Gastroesophageal sphincter (tissue), 4 donors: ENCODE results near the gene CXCL6. TPM values are rescaled to one million over a fixed set of nuclear protein-coding genes. Genes with fewer than 3 reads are reported as not detected.
A peak's percentile ranks its signal among the peaks of the same experiment; 100 is the strongest.

Source experiments
- ATAC-seq: fragments of 150-250 bp; one replicate; pipeline ENCODE4 v1.9.1; 2016; ENCODE audit warnings: mild to moderate bottlenecking, moderate library complexity
- H3K27ac ChIP-seq, 4 donors: fragments of 200-600 bp; sonication (generic) in 3 of 4; 1 replicate in 3 of 4; 2 replicates in 1 of 4; pipeline ENCODE4 v1.5.1; 2016 to 2019
- H3K27me3 ChIP-seq: fragments of 200-600 bp; sonication (generic); one replicate; pipeline ENCODE4 v1.5.1; 2019
- H3K36me3 ChIP-seq, 2 donors: fragments of 200-600 bp; sonication (generic); one replicate each; pipeline ENCODE4 v1.5.1; 2019; ENCODE audit warnings: control low read depth in 1 of 2
- H3K4me1 ChIP-seq, 3 donors: fragments of 200-600 bp; sonication (generic); 1 replicate in 2 of 3; 2 replicates in 1 of 3; pipeline ENCODE4 v1.5.1; 2016 to 2019; ENCODE audit warnings: control low read depth in 2 of 3
- H3K4me3 ChIP-seq, 2 donors: fragments of 200-600 bp; sonication (generic); one replicate each; pipeline ENCODE4 v1.5.1; 2019; ENCODE audit warnings: mild to moderate bottlenecking in 1 of 2, moderate library complexity in 1 of 2
- H3K9me3 ChIP-seq, 3 donors: fragments of 200-600 bp; sonication (generic); one replicate each; pipeline ENCODE4 v1.5.1; 2017 to 2019; ENCODE audit warnings: control low read depth in 2 of 3
- EP300 ChIP-seq: sonication (generic); formaldehyde crosslinking; IDR thresholded peaks from one replicate; pipeline ENCODE4 v1.6.1; 2017; ENCODE audit warnings: antibody characterized with exemption, mild to moderate bottlenecking
- POLR2A ChIP-seq, 2 donors: fragments of 450-650 bp; IDR thresholded peaks; one replicate each; pipeline ENCODE4 v1.6.1; 2017; ENCODE audit warnings: antibody characterized with exemption in 2 of 2, mild to moderate bottlenecking in 2 of 2, moderate library complexity in 1 of 2
- POLR2AphosphoS5 ChIP-seq: sonication (generic); formaldehyde crosslinking; IDR thresholded peaks from one replicate; pipeline ENCODE4 v1.6.1; 2017; ENCODE audit warnings: antibody characterized with exemption
- WGBS, 2 donors: methylation state at CpG; one replicate each; pipeline ENCODE4 v1.1.5; 2018; ENCODE audit warnings: low coverage in 1 of 2; 5-methylcytosine and 5-hydroxymethylcytosine counted together
- total RNA-seq, 4 donors: library from RNA; depleted of rRNA; stranded (reverse); fragments of >200 nt; gene quantifications; one replicate each; pipeline ENCODE4 v1.1.0, GENCODE V29; 2016
- TF ChIP-seq, protein P1 (sequence below), 4 experiments: fragments of 200-600 bp in 2 of 4; fragments of 450-650 bp in 2 of 4; sonication (generic) in 1 of 4; IDR thresholded peaks; one replicate each; pipeline ENCODE4 v1.5.1; 2017 to 2019; ENCODE audit warnings: antibody characterized with exemption in 4 of 4, mild to moderate bottlenecking in 2 of 4, moderate library complexity in 2 of 4

The CXCL6 gene
- total RNA-seq, 4 donors from 2014 or later, result 1.1 TPM; not detected in 3

DNA sequence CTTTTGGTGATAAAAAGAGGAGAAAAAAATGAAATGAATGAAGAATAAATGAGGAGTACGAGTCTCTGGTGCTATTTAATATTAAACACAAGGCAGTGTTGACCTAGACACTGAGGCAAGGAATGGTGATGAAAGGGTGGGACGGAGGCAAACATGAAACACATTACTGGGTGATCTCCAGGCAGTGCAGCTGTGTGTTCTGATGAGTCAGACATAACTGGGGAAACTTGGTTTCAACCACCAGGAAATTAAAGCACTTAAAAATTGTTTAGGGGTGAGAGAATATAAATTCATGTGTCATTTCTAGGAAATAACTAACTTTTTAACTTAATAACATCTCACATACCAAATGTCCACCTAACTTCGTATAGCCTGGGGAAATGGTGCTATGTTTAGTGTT is 19.7 kb upstream of the CXCL6 start:
- H3K4me1 ChIP-seq, result no peaks in the 10 kb centered on the region
- ATAC-seq, result peak; percentile 67
- WGBS, 2 donors, result 37 to 39% methylated on average over 2 to 3 of the region's 3 CpGs
- H3K27me3 ChIP-seq, result no peaks in the 10 kb centered on the region
- no peak overlapping the region for H3K4me3 ChIP-seq
- no peaks in the 10 kb centered on the region for H3K36me3 ChIP-seq
- no peak overlapping the region for H3K27ac ChIP-seq
- no peaks in the 10 kb centered on the region for H3K9me3 ChIP-seq
- TF ChIP-seq EP300 (no peak), POLR2A (IDR thresholded peaks at IDR 0.05) (no peak), POLR2AphosphoS5 (no peak)
- TF ChIP-seq, protein P1, sequence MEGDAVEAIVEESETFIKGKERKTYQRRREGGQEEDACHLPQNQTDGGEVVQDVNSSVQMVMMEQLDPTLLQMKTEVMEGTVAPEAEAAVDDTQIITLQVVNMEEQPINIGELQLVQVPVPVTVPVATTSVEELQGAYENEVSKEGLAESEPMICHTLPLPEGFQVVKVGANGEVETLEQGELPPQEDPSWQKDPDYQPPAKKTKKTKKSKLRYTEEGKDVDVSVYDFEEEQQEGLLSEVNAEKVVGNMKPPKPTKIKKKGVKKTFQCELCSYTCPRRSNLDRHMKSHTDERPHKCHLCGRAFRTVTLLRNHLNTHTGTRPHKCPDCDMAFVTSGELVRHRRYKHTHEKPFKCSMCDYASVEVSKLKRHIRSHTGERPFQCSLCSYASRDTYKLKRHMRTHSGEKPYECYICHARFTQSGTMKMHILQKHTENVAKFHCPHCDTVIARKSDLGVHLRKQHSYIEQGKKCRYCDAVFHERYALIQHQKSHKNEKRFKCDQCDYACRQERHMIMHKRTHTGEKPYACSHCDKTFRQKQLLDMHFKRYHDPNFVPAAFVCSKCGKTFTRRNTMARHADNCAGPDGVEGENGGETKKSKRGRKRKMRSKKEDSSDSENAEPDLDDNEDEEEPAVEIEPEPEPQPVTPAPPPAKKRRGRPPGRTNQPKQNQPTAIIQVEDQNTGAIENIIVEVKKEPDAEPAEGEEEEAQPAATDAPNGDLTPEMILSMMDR (IDR thresholded peaks at IDR 0.05), result no peak

DNA sequence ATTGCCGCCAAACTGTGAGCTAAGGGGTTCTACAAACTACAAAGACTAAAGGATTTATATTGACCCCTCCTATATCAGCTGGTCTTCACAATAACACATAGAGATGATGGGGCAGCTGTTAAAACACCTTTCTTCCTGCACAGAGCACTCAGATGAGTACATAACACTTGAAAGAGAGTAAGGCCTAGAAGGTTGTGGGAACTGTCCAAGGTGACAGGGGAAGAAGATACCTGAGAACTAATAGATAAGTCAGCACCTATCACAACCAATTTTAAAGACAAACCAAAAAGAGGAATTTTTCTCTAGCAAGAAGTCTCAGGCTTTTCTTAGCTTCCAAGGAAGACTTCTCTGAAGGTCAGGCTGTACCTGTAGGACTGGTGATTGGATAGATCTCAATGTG is 19.1 kb upstream of the CXCL6 start:
- Histone ChIP-seq H3K27me3 (no peaks in the 10 kb centered on the region), H3K9me3 (no peaks in the 10 kb centered on the region), H3K27ac (no peak overlapping the region), H3K4me1 (no peaks in the 10 kb centered on the region), H3K36me3 (no peaks in the 10 kb centered on the region), H3K4me3 (no peak overlapping the region)
- no peak for ATAC-seq
- no peak for TF ChIP-seq POLR2A (IDR thresholded peaks at IDR 0.05)
- no peak for TF ChIP-seq POLR2AphosphoS5
- TF ChIP-seq EP300, result no peak
- TF ChIP-seq, protein P1 (IDR thresholded peaks at IDR 0.05), result no peak
- 57 to 67% methylated on average over 1 of the region's 1 CpG for WGBS, 2 donors

DNA sequence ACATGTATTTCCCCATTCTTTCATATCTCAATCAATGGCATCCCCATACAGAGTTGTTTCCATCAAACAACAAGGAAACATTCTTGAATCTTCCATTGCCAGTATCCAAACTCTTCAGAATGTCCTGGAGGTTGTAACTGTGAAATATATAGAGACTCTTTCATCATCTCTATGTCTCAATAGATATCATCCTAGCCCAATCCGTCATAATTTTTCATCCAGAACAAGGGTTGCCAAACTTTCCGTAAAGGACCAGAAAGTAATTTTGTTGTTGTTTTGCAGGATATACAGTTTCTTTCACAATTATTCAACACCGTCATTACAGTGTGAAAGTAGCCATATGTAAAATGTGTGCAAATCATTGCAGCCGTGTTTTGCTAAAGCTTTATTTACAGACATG is 15.2 kb upstream of the CXCL6 start:
- Histone ChIP-seq H3K27me3 (no peaks in the 10 kb centered on the region), H3K36me3 (no peaks in the 10 kb centered on the region), H3K27ac (no peak overlapping the region), H3K4me3 (no peak overlapping the region), H3K4me1 (no peaks in the 10 kb centered on the region), H3K9me3 (no peaks in the 10 kb centered on the region)
- no peak for ATAC-seq
- 76% methylated on average over 4 of the region's 4 CpGs for WGBS, 2 donors
- TF ChIP-seq POLR2AphosphoS5 (no peak), POLR2A (IDR thresholded peaks at IDR 0.05) (no peak), EP300 (no peak)
- TF ChIP-seq, protein P1 (IDR thresholded peaks at IDR 0.05), result no peak

DNA sequence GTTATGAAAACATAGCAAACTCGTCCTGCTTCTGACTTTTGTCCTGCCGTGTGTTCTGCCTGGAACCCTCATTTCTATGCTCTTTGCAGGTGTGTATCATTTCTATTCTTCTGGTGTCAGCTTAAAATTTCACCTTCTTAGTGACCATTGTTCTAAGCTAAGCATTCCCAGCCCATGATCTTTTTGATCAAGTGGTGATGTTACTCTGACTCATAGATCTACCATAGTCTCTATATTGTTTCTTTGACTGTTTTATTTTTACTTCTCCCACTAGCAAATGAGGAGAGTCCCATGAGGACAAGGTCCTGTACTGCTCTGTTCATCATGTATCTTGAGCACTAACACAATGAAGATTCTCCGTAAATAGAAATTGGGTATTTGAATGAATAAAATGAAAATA is 14.1 kb upstream of the CXCL6 start:
- H3K4me3 ChIP-seq, result no peak overlapping the region
- WGBS, 2 donors, result 76 to 89% methylated on average over 2 to 3 of the region's 3 CpGs
- TF ChIP-seq POLR2AphosphoS5 (no peak), POLR2A (IDR thresholded peaks at IDR 0.05) (no peak)
- TF ChIP-seq, protein P1 (IDR thresholded peaks at IDR 0.05), result no peak
- ATAC-seq, result no peak
- peaks cover 0 to 6% (median 0%) of the 10 kb centered on the region in 3 donors for H3K9me3 ChIP-seq
- H3K27me3 ChIP-seq, result no peaks in the 10 kb centered on the region
- no peaks in the 10 kb centered on the region for H3K4me1 ChIP-seq
- H3K36me3 ChIP-seq, result no peaks in the 10 kb centered on the region
- no peak overlapping the region for H3K27ac ChIP-seq

DNA sequence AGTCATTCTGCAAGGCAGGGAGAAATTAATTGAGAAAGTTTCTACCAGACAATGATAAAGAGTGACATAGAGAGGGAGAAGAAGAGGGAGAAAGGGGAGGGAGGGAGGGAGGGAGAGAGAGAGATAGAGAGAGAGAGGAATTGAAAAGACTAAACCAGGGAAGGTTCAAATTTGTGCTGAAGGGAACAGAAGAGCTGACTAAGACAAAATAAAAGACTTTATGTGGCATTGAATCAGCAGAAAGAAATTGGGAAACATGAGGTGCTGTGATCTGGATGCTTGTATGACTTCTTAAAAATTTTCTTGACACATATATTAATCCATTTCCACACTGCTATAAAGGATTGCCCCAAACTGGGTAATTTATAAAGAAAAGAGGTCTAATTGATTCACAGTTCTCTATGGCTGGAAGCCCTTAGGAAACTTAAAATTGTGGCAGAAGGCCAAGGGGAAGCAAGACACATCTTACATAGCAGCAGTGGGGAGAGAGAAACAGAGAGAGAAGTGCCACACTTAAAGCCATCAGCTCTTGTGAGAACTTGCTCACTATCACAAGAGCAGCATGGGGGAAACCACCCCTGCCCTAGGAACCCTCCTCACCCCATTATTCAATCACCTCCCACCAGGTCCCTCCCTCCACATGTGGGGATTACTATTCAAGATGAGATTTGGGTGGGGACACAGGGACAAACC is 13.5 kb upstream of the CXCL6 start:
- H3K36me3 ChIP-seq, result no peaks in the 10 kb centered on the region
- H3K4me1 ChIP-seq, result no peaks in the 10 kb centered on the region
- TF ChIP-seq, protein P1 (IDR thresholded peaks at IDR 0.05), result no peak
- no peak for TF ChIP-seq POLR2A (IDR thresholded peaks at IDR 0.05)
- no peak for TF ChIP-seq POLR2AphosphoS5
- no peak for TF ChIP-seq EP300

More for the DNA sequence above, 13.5 kb upstream of the CXCL6 start:
- Histone ChIP-seq H3K4me3 (no peak overlapping the region), H3K27ac (no peak overlapping the region), H3K9me3 (peaks cover 0 to 12% (median 0%) of the 10 kb centered on the region in 3 donors), H3K27me3 (no peaks in the 10 kb centered on the region)
- ATAC-seq, result no peak
